GM06990 (cell line): ENCODE results near the gene CSDE1.

Source experiments
- DNase-seq: peaks from one replicate; pipeline ENCODE4 v3.0.0-alpha.2; 2011; ENCODE audit not compliant: insufficient read length; ENCODE audit errors: extremely low read depth
- H3K27me3 ChIP-seq: replicated peaks from 2 replicates; pipeline ENCODE4 v1.6.0; 2011; ENCODE audit warnings: low read length; ENCODE audit not compliant: control insufficient read depth, insufficient read depth
- H3K36me3 ChIP-seq: 2 replicates; pipeline ENCODE4 v1.5.1; 2011; ENCODE audit warnings: low read length; ENCODE audit not compliant: control insufficient read depth, insufficient read depth
- H3K4me3 ChIP-seq: replicated peaks from 2 replicates; pipeline ENCODE4 v1.5.1; 2011; ENCODE audit warnings: low read depth, mild to moderate bottlenecking, control low read depth, low read length
- CTCF ChIP-seq: IDR thresholded peaks from 2 replicates; pipeline ENCODE4 v1.5.1; 2011; ENCODE audit warnings: low read length, control low read depth, mild to moderate bottlenecking, inconsistent platforms; ENCODE audit not compliant: insufficient read depth, poor library complexity, severe bottlenecking

CSDE1 gene

GRCh38 chr1:114753143-114753542, 4.6 kb downstream of the CSDE1 start:
- Histone ChIP-seq H3K27me3 (no peaks in the 10 kb centered on the region), H3K4me3 (no peak overlapping the region), H3K36me3 (peaks cover 4% of the 10 kb centered on the region)
- DNase-seq = no peak
- no peak for TF ChIP-seq CTCF

DNA sequence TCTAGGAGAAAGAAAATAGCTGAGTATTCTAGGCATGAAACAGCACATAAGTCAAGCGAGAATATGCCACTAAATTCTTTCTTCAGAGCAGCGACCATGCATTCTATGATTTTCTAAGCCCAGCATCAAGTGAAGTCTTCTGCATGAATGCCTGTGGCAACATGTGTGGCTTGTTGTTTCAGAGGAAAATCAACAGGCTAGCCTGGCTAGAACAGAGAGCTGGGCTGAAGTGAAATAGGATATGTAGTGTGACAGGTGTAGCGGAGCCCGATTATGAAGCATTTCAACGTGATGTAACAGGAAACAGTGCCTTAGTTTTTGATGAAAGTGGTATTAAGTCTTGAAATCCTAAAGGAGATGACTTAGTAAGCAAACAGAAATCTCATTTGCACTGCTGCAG, 7.0 kb downstream of the CSDE1 start:
- no peak for TF ChIP-seq CTCF
- Histone ChIP-seq H3K27me3 (no peaks in the 10 kb centered on the region), H3K4me3 (no peak overlapping the region), H3K36me3 (peaks cover 4% of the 10 kb centered on the region)
- DNase-seq = no peak

DNA sequence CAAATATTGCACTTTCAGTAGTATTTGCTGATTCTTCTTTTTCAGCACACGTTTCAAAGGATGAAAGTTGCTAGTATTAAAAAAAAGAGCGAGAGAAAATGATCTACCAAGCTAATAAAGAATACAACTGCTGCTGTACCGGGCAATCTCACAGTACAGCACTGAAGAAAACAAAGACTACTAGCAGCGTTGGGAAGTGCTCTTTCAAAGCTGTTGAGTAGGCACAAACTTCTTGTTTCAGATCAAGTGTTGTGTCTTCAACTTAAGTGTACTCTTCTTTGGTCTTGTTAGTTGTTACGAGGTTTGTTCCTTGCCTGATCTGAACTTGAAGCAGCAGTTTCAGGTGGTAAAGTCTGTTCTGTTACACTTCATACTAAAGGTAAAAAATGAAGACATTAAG, 7.9 kb downstream of the CSDE1 start:
- H3K4me3 ChIP-seq = no peak overlapping the region
- no peak for TF ChIP-seq CTCF
- DNase-seq = no peak
- H3K27me3 ChIP-seq = no peaks in the 10 kb centered on the region
- peaks cover 4% of the 10 kb centered on the region for H3K36me3 ChIP-seq

DNA sequence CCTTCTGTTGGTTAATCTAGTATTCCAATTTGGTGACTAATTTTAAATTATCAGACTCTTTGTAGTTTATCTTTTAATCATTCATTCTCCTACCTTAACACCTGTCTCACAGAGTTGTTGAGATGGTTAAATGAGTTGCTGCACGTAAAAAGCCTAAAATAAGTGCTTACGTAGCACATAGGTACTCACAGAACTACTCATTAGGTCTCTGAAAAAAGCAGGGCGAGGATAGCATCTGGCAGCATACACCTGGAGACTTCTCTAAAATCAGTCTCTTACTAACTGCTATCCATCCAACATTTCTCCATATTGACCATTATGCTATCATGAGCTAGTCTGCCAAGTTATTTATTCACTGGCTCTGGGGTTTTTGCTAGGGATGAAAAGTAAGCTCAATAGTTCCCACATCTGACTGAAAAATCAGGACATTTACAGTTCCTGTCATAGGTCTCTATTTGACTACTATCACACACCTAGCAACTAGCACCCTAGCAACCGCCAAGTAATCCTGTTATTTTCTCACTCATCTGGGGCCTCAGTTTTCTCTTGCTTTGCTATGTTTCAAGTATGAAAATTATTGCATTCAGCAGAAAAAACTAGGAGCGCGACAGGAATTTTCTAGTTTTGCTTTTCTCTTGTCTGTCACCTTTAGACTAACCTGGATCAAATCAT, 11.2 kb downstream of the CSDE1 start:
- Histone ChIP-seq H3K27me3 (no peaks in the 10 kb centered on the region), H3K36me3 (peaks cover 8% of the 10 kb centered on the region), H3K4me3 (no peak overlapping the region)
- no peak for DNase-seq
- no peak for TF ChIP-seq CTCF

- DNase-seq = no peak
- Histone ChIP-seq H3K4me3 (no peak overlapping the region), H3K36me3 (peaks cover 8% of the 10 kb centered on the region), H3K27me3 (no peaks in the 10 kb centered on the region)
- no peak for TF ChIP-seq CTCF
Measured at GRCh38 chr1:114745291-114745690, 12.5 kb downstream of the CSDE1 start.
